ENCODE results near the gene CHST15. TPM values are rescaled to one million over a fixed set of nuclear protein-coding genes. Genes with fewer than 3 reads are reported as not detected.
"Not testable (repeated sequence)": the region's sequence is repeated elsewhere in the genome, so short reads cannot be mapped to it uniquely, and the experiment has no call there.

The CHST15 gene
- total and polyA plus RNA-seq, 7 experiments from 2014 or later, result 0.27 to 43.3 (median 2.2) TPM

- Histone ChIP-seq H3K36me3 (ENCODE audit: control insufficient read depth in 2 of 3, insufficient read depth in 3 of 3, low read length in 3 of 3) (no peaks in the 10 kb centered on the region), H3K9me3 (ENCODE audit: control insufficient read depth in 2 of 3, low read length in 3 of 3) (no peaks in the 10 kb centered on the region), H3K4me1 (ENCODE audit: control insufficient read depth in 2 of 2, insufficient read depth in 2 of 2, low read length in 2 of 2) (no peaks in the 10 kb centered on the region), H3K27ac (ENCODE audit: low read depth, low read length) (no peak overlapping the region), H3K4me3 (ENCODE audit: low read length) (no peak overlapping the region), H3K27me3 (ENCODE audit: control insufficient read depth in 2 of 2, insufficient read depth in 2 of 2, low read length in 2 of 2) (no peaks in the 10 kb centered on the region)
- H3K36me3 Mint-ChIP-seq, result no peaks in the 10 kb centered on the region
- H3K27ac Mint-ChIP-seq, result no peak overlapping the region
- H3K9me3 Mint-ChIP-seq, result no peaks in the 10 kb centered on the region
- POLR2A ChIA-PET, result no interaction called here
- CTCF ChIA-PET, result no interaction called here
- intact Hi-C loops (cut with micrococcal nuclease), result no loop called here
- no peak for DNase-seq
- H3K4me3 Mint-ChIP-seq, result no peak overlapping the region
- no peak for ATAC-seq
- H3K27me3 Mint-ChIP-seq, result peaks cover 0 to 7% (median 3%) of the 10 kb centered on the region in 5 donors
- H3K4me1 Mint-ChIP-seq, result peaks cover 9 to 19% (median 13%) of the 10 kb centered on the region in 7 donors
Observed at GRCh38 chr10:124037286-124037685, 56.1 kb downstream of the CHST15 start.

DNA sequence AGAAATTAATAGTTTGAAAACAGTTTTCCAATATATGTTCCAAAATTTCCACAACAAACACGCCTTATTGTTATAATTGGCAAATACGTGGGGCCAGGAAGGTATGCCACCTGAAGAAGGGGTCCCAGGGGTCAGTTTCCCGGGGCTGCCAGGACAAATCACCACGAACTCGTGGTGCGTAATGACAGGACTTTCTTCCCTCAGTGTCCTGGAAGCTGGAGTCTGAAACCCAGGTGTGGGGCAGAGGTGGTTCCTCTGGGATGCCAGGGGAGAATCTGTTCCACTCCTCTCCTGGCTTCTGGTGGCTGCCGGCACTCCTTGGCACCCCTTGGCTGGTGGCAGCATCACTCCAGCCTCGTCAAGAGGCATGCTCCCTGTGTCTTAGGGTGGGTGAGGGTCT lies 56.7 kb downstream of the CHST15 start:
- Histone ChIP-seq H3K27me3 (ENCODE audit: control insufficient read depth in 2 of 2, insufficient read depth in 2 of 2, low read length in 2 of 2) (no peaks in the 10 kb centered on the region), H3K9me3 (ENCODE audit: control insufficient read depth in 2 of 3, low read length in 3 of 3) (no peaks in the 10 kb centered on the region), H3K36me3 (ENCODE audit: control insufficient read depth in 2 of 3, insufficient read depth in 3 of 3, low read length in 3 of 3) (no peaks in the 10 kb centered on the region), H3K4me1 (ENCODE audit: control insufficient read depth in 2 of 2, insufficient read depth in 2 of 2, low read length in 2 of 2) (no peaks in the 10 kb centered on the region), H3K4me3 (ENCODE audit: low read length) (no peak overlapping the region), H3K27ac (ENCODE audit: low read depth, low read length) (no peak overlapping the region)
- CTCF ChIA-PET, result no interaction called here
- Mint-ChIP-seq H3K4me1 (peaks cover 9 to 18% (median 13%) of the 10 kb centered on the region in 7 donors), H3K4me3 (no peak overlapping the region), H3K36me3 (no peaks in the 10 kb centered on the region), H3K27ac (no peak overlapping the region), H3K27me3 (peaks cover 0 to 6% (median 2%) of the 10 kb centered on the region in 5 donors), H3K9me3 (no peaks in the 10 kb centered on the region)
- intact Hi-C loops (cut with micrococcal nuclease), result no loop called here
- no peak for DNase-seq
- ATAC-seq, result no peak
- POLR2A ChIA-PET, result no interaction called here

DNA sequence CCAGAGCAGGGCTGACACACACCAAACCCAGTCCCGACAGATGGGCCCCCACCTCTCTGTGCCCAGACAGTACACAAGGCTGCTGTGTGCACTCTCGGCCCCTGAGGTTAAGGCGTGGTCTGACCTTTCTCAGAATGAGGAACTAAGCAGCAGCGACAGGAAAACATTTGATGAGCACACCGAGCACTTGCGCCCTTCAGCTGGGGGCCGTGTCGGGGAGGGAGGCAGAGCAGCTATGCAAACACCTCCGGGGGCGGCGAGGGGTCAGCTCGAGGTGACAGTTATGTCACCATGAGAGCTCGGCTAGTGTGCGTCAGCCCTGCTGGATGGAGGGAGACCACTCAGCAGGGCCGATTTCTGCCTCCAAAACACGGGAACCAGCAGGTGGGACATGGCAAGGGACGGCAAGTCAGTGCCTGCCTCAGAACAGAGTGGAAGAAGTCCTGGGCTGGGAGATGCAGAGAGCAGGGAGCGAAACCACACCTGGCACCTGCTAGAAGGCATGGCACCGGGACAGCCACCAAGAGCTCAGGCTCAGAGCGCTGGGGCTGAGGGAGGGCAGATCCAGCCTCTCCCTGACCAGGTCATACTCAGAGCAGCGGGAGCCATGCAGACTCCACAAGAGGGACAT lies 57.4 kb downstream of the CHST15 start:
- Mint-ChIP-seq H3K27ac (peak overlapping the region in 4 of 9 donors; percentile 1 to 87 (median 70)), H3K9me3 (no peaks in the 10 kb centered on the region), H3K4me1 (peaks cover 9 to 18% (median 13%) of the 10 kb centered on the region in 7 donors), H3K36me3 (no peaks in the 10 kb centered on the region), H3K4me3 (peak overlapping the region in 9 of 10 donors; percentile 43 to 75 (median 67)), H3K27me3 (peaks cover 0 to 10% (median 2%) of the 10 kb centered on the region in 5 donors)
- ATAC-seq (peak; percentile 89), DNase-seq (peak in 3 of 9 donors; percentile 10 to 34 (median 20))
- H3K4me1 ChIP-seq (ENCODE audit: control insufficient read depth in 2 of 2, insufficient read depth in 2 of 2, low read length in 2 of 2), result no peaks in the 10 kb centered on the region
- no peak overlapping the region for H3K4me3 ChIP-seq (ENCODE audit: low read length)
- POLR2A ChIA-PET, result no interaction called here
- no peaks in the 10 kb centered on the region for H3K36me3 ChIP-seq (ENCODE audit: control insufficient read depth in 2 of 3, insufficient read depth in 3 of 3, low read length in 3 of 3)
- CTCF ChIA-PET, result no interaction called here
- intact Hi-C loops (cut with micrococcal nuclease), result no loop called here
- no peaks in the 10 kb centered on the region for H3K27me3 ChIP-seq (ENCODE audit: control insufficient read depth in 2 of 2, insufficient read depth in 2 of 2, low read length in 2 of 2)
- no peak overlapping the region for H3K27ac ChIP-seq (ENCODE audit: low read depth, low read length)
- H3K9me3 ChIP-seq (ENCODE audit: control insufficient read depth in 2 of 3, low read length in 3 of 3), result no peaks in the 10 kb centered on the region

DNA sequence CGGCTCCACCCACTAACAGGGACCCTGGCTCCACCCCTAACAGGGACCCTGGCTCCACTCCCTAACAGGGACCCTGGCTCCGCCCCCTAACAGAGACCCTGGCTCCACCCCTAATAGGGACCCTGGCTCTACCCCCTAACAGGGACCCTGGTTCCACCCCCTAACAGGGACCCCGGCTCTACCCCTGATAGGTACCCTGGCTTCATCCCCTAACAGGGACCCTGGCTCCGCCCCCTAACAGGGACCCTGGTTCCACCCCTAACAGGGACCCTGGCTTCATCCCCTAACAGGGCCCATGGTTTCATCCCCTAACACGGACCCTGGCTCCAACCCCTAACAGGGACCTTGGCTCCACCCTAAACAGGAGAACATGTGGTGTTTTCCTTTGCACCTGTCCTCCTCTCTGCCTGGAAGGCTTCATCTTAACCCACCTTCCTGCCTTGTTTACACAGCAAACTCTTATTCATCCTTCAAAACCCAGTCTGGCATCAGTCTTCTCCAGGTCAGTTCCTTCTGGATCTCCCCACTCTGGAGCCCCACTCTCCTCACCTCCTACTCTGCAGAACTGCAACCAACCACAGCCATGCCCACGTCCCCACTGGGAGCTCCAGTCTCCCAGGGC lies 58.0 kb downstream of the CHST15 start:
- Mint-ChIP-seq H3K9me3 (no peaks in the 10 kb centered on the region), H3K27me3 (peaks cover 0 to 10% (median 2%) of the 10 kb centered on the region in 5 donors), H3K4me3 (peak overlapping the region in 9 of 10 donors; percentile 43 to 75 (median 67)), H3K4me1 (peaks cover 9 to 18% (median 13%) of the 10 kb centered on the region in 7 donors), H3K36me3 (no peaks in the 10 kb centered on the region), H3K27ac (peak overlapping the region in 5 of 9 donors; percentile 1 to 87 (median 69))
- H3K4me3 ChIP-seq (ENCODE audit: low read length), result no peak overlapping the region
- no peak for ATAC-seq
- H3K27ac ChIP-seq (ENCODE audit: low read depth, low read length), result no peak overlapping the region
- ChIA-PET CTCF (no interaction called here), POLR2A (no interaction called here)
- DNase-seq, result no peak
- no peaks in the 10 kb centered on the region for H3K27me3 ChIP-seq (ENCODE audit: control insufficient read depth in 2 of 2, insufficient read depth in 2 of 2, low read length in 2 of 2)
- intact Hi-C loops (cut with micrococcal nuclease), result no loop called here
- H3K4me1 ChIP-seq (ENCODE audit: control insufficient read depth in 2 of 2, insufficient read depth in 2 of 2, low read length in 2 of 2), result no peaks in the 10 kb centered on the region
- H3K36me3 ChIP-seq (ENCODE audit: control insufficient read depth in 2 of 3, insufficient read depth in 3 of 3, low read length in 3 of 3), result no peaks in the 10 kb centered on the region
- no peaks in the 10 kb centered on the region for H3K9me3 ChIP-seq (ENCODE audit: control insufficient read depth in 2 of 3, low read length in 3 of 3)

- ATAC-seq; CTCF ChIA-PET; H3K36me3 ChIP-seq (ENCODE audit: control insufficient read depth in 2 of 3, insufficient read depth in 3 of 3, low read length in 3 of 3); H3K4me1 ChIP-seq (ENCODE audit: control insufficient read depth in 2 of 2, insufficient read depth in 2 of 2, low read length in 2 of 2); POLR2A ChIA-PET; DNase-seq; intact Hi-C loops (cut with micrococcal nuclease); H3K9me3 ChIP-seq (ENCODE audit: control insufficient read depth in 2 of 3, low read length in 3 of 3); H3K27ac Mint-ChIP-seq; H3K27me3 Mint-ChIP-seq; H3K4me3 ChIP-seq (ENCODE audit: low read length); H3K4me3 Mint-ChIP-seq; H3K27ac ChIP-seq (ENCODE audit: low read depth, low read length); H3K36me3 Mint-ChIP-seq; H3K9me3 Mint-ChIP-seq; H3K27me3 ChIP-seq (ENCODE audit: control insufficient read depth in 2 of 2, insufficient read depth in 2 of 2, low read length in 2 of 2): not testable (repeated sequence)
- peaks cover 9 to 18% (median 13%) of the 10 kb centered on the region in 7 donors for H3K4me1 Mint-ChIP-seq
Observed at GRCh38 chr10:124034576-124035305, 58.7 kb downstream of the CHST15 start.

GRCh38 chr10:124033887-124034218 lies 59.5 kb downstream of the CHST15 start:
- H3K36me3 Mint-ChIP-seq, result no peaks in the 10 kb centered on the region
- H3K27ac Mint-ChIP-seq, result no peak overlapping the region
- no peaks in the 10 kb centered on the region for H3K36me3 ChIP-seq (ENCODE audit: control insufficient read depth in 2 of 3, insufficient read depth in 3 of 3, low read length in 3 of 3)
- no peak overlapping the region for H3K4me3 ChIP-seq (ENCODE audit: low read length)
- H3K27ac ChIP-seq (ENCODE audit: low read depth, low read length), result no peak overlapping the region
- intact Hi-C loops (cut with micrococcal nuclease), result no loop called here
- POLR2A ChIA-PET, result no interaction called here
- H3K27me3 Mint-ChIP-seq, result peaks cover 0 to 10% (median 2%) of the 10 kb centered on the region in 5 donors
- DNase-seq (no peak), ATAC-seq (no peak)
- no peaks in the 10 kb centered on the region for H3K27me3 ChIP-seq (ENCODE audit: control insufficient read depth in 2 of 2, insufficient read depth in 2 of 2, low read length in 2 of 2)
- H3K4me1 ChIP-seq (ENCODE audit: control insufficient read depth in 2 of 2, insufficient read depth in 2 of 2, low read length in 2 of 2), result no peaks in the 10 kb centered on the region
- no peaks in the 10 kb centered on the region for H3K9me3 Mint-ChIP-seq
- CTCF ChIA-PET, result no interaction called here
- H3K4me1 Mint-ChIP-seq, result peaks cover 9 to 16% (median 13%) of the 10 kb centered on the region in 7 donors
- no peaks in the 10 kb centered on the region for H3K9me3 ChIP-seq (ENCODE audit: control insufficient read depth in 2 of 3, low read length in 3 of 3)
- no peak overlapping the region for H3K4me3 Mint-ChIP-seq
